GM23338 (cell line): Measurements from ENCODE around the gene CLEC3B. TPM values are rescaled to one million over a fixed set of nuclear protein-coding genes. Genes with fewer than 3 reads are reported as not detected.

Experiments
- ATAC-seq: fragments of 200-7000 bp; cut with Tn5 transposase; 3 replicates; pipeline ENCODE4 v1.9.1; 2020
- DNase-seq: peaks from one replicate; pipeline ENCODE4 v3.0.0-alpha.2; 2015; ENCODE audit warnings: low spot score
- H2AFZ ChIP-seq: fragments of 200-600 bp; sonication (generic); 2 replicates; pipeline ENCODE4 v1.8.0; 2016; ENCODE audit warnings: antibody characterized with exemption, mild to moderate bottlenecking, moderate library complexity
- H3F3A ChIP-seq: fragments of 200-600 bp; sonication (generic); replicated peaks from 2 replicates; pipeline ENCODE4 v1.8.0; 2017; ENCODE audit warnings: antibody characterized with exemption, mixed run types, low read depth
- H3K27ac ChIP-seq: fragments of 200-600 bp; sonication (generic); 2 replicates; pipeline ENCODE4 v1.6.1; 2016; ENCODE audit warnings: low read depth
- H3K27me3 ChIP-seq: fragments of 200-600 bp; sonication (generic); 2 replicates; pipeline ENCODE4 v1.8.0; 2016; ENCODE audit warnings: mild to moderate bottlenecking, mixed run types, moderate library complexity; ENCODE audit not compliant: insufficient read depth
- H3K36me3 ChIP-seq: fragments of 200-600 bp; sonication (generic); 2 replicates; pipeline ENCODE4 v1.8.0; 2016; ENCODE audit warnings: mild to moderate bottlenecking; ENCODE audit not compliant: insufficient read depth
- H3K4me1 ChIP-seq: fragments of 200-600 bp; sonication (generic); 2 replicates; pipeline ENCODE4 v1.8.0; 2016; ENCODE audit warnings: mild to moderate bottlenecking, moderate library complexity; ENCODE audit not compliant: insufficient read depth
- H3K4me2 ChIP-seq: fragments of 200-600 bp; sonication (generic); 2 replicates; pipeline ENCODE4 v1.7.1; 2017; ENCODE audit warnings: mixed run types
- H3K4me3 ChIP-seq: fragments of 200-600 bp; sonication (generic); 2 replicates; pipeline ENCODE4 v1.6.1; 2016; ENCODE audit warnings: mixed run types
- H3K79me2 ChIP-seq: fragments of 200-600 bp; sonication (generic); replicated peaks from 2 replicates; pipeline ENCODE4 v1.8.0; 2017; ENCODE audit warnings: mild to moderate bottlenecking; ENCODE audit not compliant: insufficient read depth
- H3K9me2 ChIP-seq: fragments of 200-600 bp; sonication (generic); 2 replicates; pipeline ENCODE4 v1.8.0; 2017; ENCODE audit not compliant: insufficient read depth
- H4K20me1 ChIP-seq: fragments of 200-600 bp; sonication (generic); replicated peaks from 2 replicates; pipeline ENCODE4 v1.8.0; 2017; ENCODE audit warnings: mild to moderate bottlenecking; ENCODE audit not compliant: insufficient read depth
- H3K27ac Mint-ChIP-seq: 2 replicates; pipeline ENCODE4 v1.8.0; 2020; ENCODE audit warnings: inconsistent platforms, mild to moderate bottlenecking, moderate library complexity, mixed read lengths
- H3K27me3 Mint-ChIP-seq: 3 replicates; pipeline ENCODE4 v1.8.0; 2022; ENCODE audit warnings: low read depth, mild to moderate bottlenecking, moderate library complexity, mixed read lengths, inconsistent platforms; ENCODE audit not compliant: insufficient read depth, poor library complexity
- H3K36me3 Mint-ChIP-seq: 3 replicates; pipeline ENCODE4 v1.8.0; 2021; ENCODE audit warnings: low read depth, mild to moderate bottlenecking, inconsistent platforms, moderate library complexity, mixed read lengths
- H3K4me1 Mint-ChIP-seq: 3 replicates; pipeline ENCODE4 v1.8.0; 2020; ENCODE audit warnings: mild to moderate bottlenecking, inconsistent platforms, mixed read lengths
- H3K4me3 Mint-ChIP-seq: 3 replicates; pipeline ENCODE4 v1.8.0; 2021; ENCODE audit warnings: moderate library complexity, mild to moderate bottlenecking, inconsistent platforms, mixed read lengths
- H3K9me3 Mint-ChIP-seq: 3 replicates; pipeline ENCODE4 v1.8.0; 2020; ENCODE audit warnings: moderate library complexity, mild to moderate bottlenecking, inconsistent platforms, mixed read lengths
- CREB1 ChIP-seq: fragments of 250-450 bp; sonication (Bioruptor Pico); IDR thresholded peaks from 2 replicates; pipeline ENCODE4 v1.5.0; 2020; ENCODE audit warnings: low read depth, mild to moderate bottlenecking, moderate library complexity
- ETS1 ChIP-seq: IDR thresholded peaks from 2 replicates; pipeline ENCODE4 v1.6.1; 2016; ENCODE audit warnings: antibody characterized with exemption
- EZH2 ChIP-seq: fragments of 200-600 bp; sonication (generic); IDR thresholded peaks from one replicate; pipeline ENCODE4 v1.8.0; 2017; ENCODE audit warnings: antibody characterized with exemption, mild to moderate bottlenecking, low read depth; ENCODE audit not compliant: unreplicated experiment
- EZH2phosphoT487 ChIP-seq: fragments of 200-600 bp; sonication (generic); IDR thresholded peaks from one replicate; pipeline ENCODE4 v1.8.1; 2018; ENCODE audit warnings: antibody characterized with exemption; ENCODE audit not compliant: unreplicated experiment
- NANOG ChIP-seq: IDR thresholded peaks from 2 replicates; pipeline ENCODE4 v1.6.1; 2016; ENCODE audit warnings: antibody characterized with exemption, borderline replicate concordance
- POLR2AphosphoS5 ChIP-seq: IDR thresholded peaks from 2 replicates; pipeline ENCODE4 v1.6.1; 2016; ENCODE audit warnings: antibody characterized with exemption, low read depth
- REST ChIP-seq: IDR thresholded peaks from one replicate; pipeline ENCODE4 v1.6.1; 2018; ENCODE audit warnings: antibody characterized with exemption; ENCODE audit not compliant: unreplicated experiment
- STAT1 ChIP-seq: IDR thresholded peaks from one replicate; pipeline ENCODE4 v1.6.1; 2016; ENCODE audit warnings: antibody characterized with exemption; ENCODE audit not compliant: unreplicated experiment
- ZNF331 ChIP-seq: fragments of 250-450 bp; sonication (Bioruptor Pico); IDR thresholded peaks from 2 replicates; pipeline ENCODE4 v1.5.0; 2020; ENCODE audit warnings: low read depth, mild to moderate bottlenecking, moderate library complexity
- polyA plus RNA-seq: library from polyadenylated mRNA; unstranded; fragments of >200 nt; fragmentation: Nextera tagmentation; extraction: Ambion mirVana; gene quantifications from 2 replicates; pipeline ENCODE4 v1.2.1, GENCODE V29; 2016
- small RNA-seq: library from RNA; depleted of rRNA; stranded (forward); fragments of <200 nt; gene quantifications from one replicate; pipeline ENCODE3, GENCODE V24; 2014; ENCODE audit warnings: low replicate concordance
- total RNA-seq: library from RNA; depleted of rRNA; stranded (reverse); fragments of >200 nt; shearing (Covaris generic); gene quantifications from 2 replicates; pipeline ENCODE4 v1.2.3, GENCODE V29; 2014; rRNA removed

CLEC3B gene
- total and polyA plus RNA-seq, 2 experiments from 2014 or later, result not detected

- Histone ChIP-seq H3K4me2 (no peak overlapping the region), H3K36me3 (peaks cover 3% of the 10 kb centered on the region; the same call in 1 of the 2 replicates), H3K79me2 (no peaks in the 10 kb centered on the region), H3K27ac (no peak overlapping the region), H3K4me1 (no peaks in the 10 kb centered on the region), H2AFZ (no peak overlapping the region), H3K27me3 (no peaks in the 10 kb centered on the region), H3F3A (no peaks in the 10 kb centered on the region), H4K20me1 (no peaks in the 10 kb centered on the region), H3K4me3 (no peak overlapping the region), H3K9me2 (peaks cover 3% of the 10 kb centered on the region; the same call in 1 of the 2 replicates)
- TF ChIP-seq CREB1 (CRISPR knock-in tag) (no peak), POLR2AphosphoS5 (no peak), ZNF331 (no peak), STAT1 (no peak), REST (no peak), EZH2phosphoT487 (no peak), NANOG (no peak), ETS1 (no peak), EZH2 (no peak)
- H3K27ac Mint-ChIP-seq, result no peak overlapping the region
- no peak overlapping the region for H3K4me3 Mint-ChIP-seq
- peaks cover 5% of the 10 kb centered on the region for H3K27me3 Mint-ChIP-seq
- H3K36me3 Mint-ChIP-seq, result peaks cover 28% of the 10 kb centered on the region
- no peaks in the 10 kb centered on the region; the same call in 2 of the 3 replicates for H3K9me3 Mint-ChIP-seq
- DNase-seq (no peak), ATAC-seq (no peak)
- no peaks in the 10 kb centered on the region; the same call in 2 of the 3 replicates for H3K4me1 Mint-ChIP-seq
These were observed 59.0 kb downstream of the CLEC3B start for GRCh38 chr3:45084820-45085816.

Small RNA genes within 50 kb of the gene (small RNA-seq; reads per million reads assigned to genes)
- gene RNU5B-3P, result 0.80 reads per million, percentile 53 among the genes with 10 or more reads in this experiment

Other genes with a start within 250 kb of the CLEC3B start
- gene TMEM42, start 164.4 kb upstream of the CLEC3B start, total RNA-seq, result 7.4 and 9.0 TPM in 2 replicates
- 13.3 and 14.3 TPM in 2 replicates for gene TMEM42, start 164.4 kb upstream of the CLEC3B start, polyA plus RNA-seq
- not detected in 2 replicates for gene TGM4, start 151.7 kb upstream of the CLEC3B start, total RNA-seq
- gene TGM4, start 151.7 kb upstream of the CLEC3B start, polyA plus RNA-seq, result not detected in 2 replicates
- 71.7 and 84.2 TPM in 2 replicates for gene ZDHHC3, start 50.1 kb upstream of the CLEC3B start, total RNA-seq
- 27.5 and 28.9 TPM in 2 replicates for gene ZDHHC3, start 50.1 kb upstream of the CLEC3B start, polyA plus RNA-seq
- gene EXOSC7, start 50.1 kb upstream of the CLEC3B start, total RNA-seq, result 84.8 and 99.4 TPM in 2 replicates
- gene EXOSC7, start 50.1 kb upstream of the CLEC3B start, polyA plus RNA-seq, result 114 and 120 TPM in 2 replicates
- gene CDCP1, start 120.1 kb downstream of the CLEC3B start, total RNA-seq, result 17.4 and 20.1 TPM in 2 replicates
- gene CDCP1, start 120.1 kb downstream of the CLEC3B start, polyA plus RNA-seq, result 7.7 and 8.4 TPM in 2 replicates
- 16.9 and 19.6 TPM in 2 replicates for gene TMEM158, start 200.0 kb downstream of the CLEC3B start, total RNA-seq
- gene TMEM158, start 200.0 kb downstream of the CLEC3B start, polyA plus RNA-seq, result 9.6 and 12.8 TPM in 2 replicates